Peyer's patch (tissue), 4 donors: ENCODE data around the gene WBP1L.

Source experiments
- POLR2A ChIP-seq, 2 donors: fragments of 450-650 bp; IDR thresholded peaks; one replicate each; pipeline ENCODE4 v1.5.1; 2017; ENCODE audit warnings: antibody characterized with exemption in 2 of 2, mild to moderate bottlenecking in 2 of 2, moderate library complexity in 2 of 2
- TF ChIP-seq, protein P1 (sequence below), 6 experiments: fragments of 450-650 bp in 4 of 6; fragments of 200-600 bp in 2 of 6; sonication (generic) in 1 of 6; IDR thresholded peaks; one replicate each; pipeline ENCODE4 v1.5.1; 2017 to 2019; ENCODE audit warnings: antibody characterized with exemption in 6 of 6, mild to moderate bottlenecking in 3 of 6, moderate library complexity in 1 of 6

DNA sequence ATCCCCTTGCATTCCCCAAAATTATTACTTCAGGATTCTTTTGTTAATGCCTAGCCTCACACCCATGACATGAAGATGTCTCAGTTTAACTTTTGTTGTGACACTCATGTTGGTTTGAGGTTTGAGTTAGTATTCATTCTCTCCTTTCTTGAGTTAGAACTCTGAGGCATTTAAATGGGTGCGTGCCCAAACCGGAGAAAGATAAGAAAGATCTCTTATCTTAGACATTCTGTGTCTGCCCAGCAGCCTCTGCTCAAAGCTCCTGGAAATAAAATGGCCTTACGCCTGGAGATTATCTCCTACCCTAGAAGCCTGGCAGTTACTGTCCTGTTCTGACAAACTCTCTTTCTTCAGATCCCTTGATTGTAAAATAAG is 26.3 kb downstream of the WBP1L start:
- no peak for TF ChIP-seq POLR2A (IDR thresholded peaks at IDR 0.05)
- TF ChIP-seq, protein P1, sequence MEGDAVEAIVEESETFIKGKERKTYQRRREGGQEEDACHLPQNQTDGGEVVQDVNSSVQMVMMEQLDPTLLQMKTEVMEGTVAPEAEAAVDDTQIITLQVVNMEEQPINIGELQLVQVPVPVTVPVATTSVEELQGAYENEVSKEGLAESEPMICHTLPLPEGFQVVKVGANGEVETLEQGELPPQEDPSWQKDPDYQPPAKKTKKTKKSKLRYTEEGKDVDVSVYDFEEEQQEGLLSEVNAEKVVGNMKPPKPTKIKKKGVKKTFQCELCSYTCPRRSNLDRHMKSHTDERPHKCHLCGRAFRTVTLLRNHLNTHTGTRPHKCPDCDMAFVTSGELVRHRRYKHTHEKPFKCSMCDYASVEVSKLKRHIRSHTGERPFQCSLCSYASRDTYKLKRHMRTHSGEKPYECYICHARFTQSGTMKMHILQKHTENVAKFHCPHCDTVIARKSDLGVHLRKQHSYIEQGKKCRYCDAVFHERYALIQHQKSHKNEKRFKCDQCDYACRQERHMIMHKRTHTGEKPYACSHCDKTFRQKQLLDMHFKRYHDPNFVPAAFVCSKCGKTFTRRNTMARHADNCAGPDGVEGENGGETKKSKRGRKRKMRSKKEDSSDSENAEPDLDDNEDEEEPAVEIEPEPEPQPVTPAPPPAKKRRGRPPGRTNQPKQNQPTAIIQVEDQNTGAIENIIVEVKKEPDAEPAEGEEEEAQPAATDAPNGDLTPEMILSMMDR (IDR thresholded peaks at IDR 0.05) = no peak
